ENCODE measurements around the gene APBA2.

DNA sequence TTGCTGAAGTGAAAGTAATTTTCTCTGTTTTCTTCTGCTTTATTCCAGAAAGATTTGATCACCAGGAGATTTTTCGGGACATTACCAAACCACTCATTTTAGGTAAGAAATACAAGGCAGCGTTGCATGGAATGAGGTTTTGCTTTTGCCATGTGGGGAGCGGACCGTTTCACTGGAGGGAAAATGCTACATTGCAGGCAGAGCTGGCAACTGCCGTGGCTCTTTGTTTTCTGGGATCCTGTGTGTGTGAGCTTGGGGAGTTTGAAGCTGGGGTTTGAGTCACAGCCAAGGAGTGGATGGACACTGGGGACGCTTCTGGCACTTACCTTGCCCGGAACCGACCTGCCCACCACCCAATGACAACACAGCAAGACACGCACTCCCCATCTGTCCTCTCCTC is 109.9 kb downstream of the APBA2 start:
- TF ChIP-seq GATA3 (IDR thresholded peaks at IDR 0.05; ENCODE audit: low read depth, low read length): no peak
- TF ChIP-seq GATA2 (IDR thresholded peaks at IDR 0.05; ENCODE audit: low read depth, low read length): no peak

Measured in SH-SY5Y (cell line).